ENCODE measurements around the gene TRIM22.
A peak's percentile ranks its signal among the peaks of the same experiment; 100 is the strongest.
"Not testable (repeated sequence)": the region's sequence is repeated elsewhere in the genome, so short reads cannot be mapped to it uniquely, and the experiment has no call there.

TRIM22 gene, protein sequence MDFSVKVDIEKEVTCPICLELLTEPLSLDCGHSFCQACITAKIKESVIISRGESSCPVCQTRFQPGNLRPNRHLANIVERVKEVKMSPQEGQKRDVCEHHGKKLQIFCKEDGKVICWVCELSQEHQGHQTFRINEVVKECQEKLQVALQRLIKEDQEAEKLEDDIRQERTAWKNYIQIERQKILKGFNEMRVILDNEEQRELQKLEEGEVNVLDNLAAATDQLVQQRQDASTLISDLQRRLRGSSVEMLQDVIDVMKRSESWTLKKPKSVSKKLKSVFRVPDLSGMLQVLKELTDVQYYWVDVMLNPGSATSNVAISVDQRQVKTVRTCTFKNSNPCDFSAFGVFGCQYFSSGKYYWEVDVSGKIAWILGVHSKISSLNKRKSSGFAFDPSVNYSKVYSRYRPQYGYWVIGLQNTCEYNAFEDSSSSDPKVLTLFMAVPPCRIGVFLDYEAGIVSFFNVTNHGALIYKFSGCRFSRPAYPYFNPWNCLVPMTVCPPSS

GRCh38 chr11:5689551-5689983 is at the start of gene TRIM22:
TRIM22 (plus strand) TSS chr11:5689790; CDS start chr11:5696233, 6,443 bp downstream.
- peak; percentile 86 to 99 (median 95) for DNase-seq

DNA sequence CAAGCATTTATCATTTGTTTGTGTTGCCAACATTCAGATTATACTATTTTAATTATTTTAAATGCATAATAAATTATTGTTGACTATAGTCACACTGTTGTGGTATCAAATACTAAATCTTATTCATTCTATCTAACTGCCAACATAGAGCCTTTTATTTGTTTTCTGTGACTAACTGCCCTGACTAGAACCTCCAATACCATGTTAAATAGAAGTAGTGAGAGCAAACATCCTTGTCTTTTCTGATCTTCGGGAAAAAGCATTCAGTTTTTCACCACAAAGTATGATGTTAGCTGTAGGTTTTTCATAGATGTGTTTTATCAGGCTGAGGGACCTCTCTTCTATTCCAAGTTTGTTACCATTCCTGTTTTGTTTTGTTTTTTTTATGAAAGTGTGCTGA is 49.6 kb upstream of the TRIM22 start:
- DNase-seq, result no peak

GRCh38 chr11:5643585-5643984 is 46.0 kb upstream of the TRIM22 start:
- no peak for DNase-seq

DNA sequence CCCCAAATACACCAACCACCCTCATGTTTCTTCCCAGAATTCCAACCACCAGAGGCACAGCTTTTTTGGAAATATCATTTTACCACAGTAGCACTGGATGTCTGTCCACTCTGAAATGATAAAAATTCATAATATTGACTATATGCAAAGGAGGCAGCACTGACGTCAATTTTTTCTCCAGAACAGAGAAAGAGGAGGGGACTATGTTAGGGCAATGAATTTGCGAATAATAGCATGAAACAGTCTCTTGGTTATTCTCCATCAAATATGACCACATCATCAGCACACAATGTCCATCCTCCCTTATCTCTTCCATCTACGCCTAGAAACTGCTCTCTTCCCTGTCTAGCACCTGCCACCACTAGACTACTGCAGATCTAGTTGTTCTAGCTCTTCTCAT is 43.5 kb upstream of the TRIM22 start:
- no peak for DNase-seq

GRCh38 chr11:5655474-5655873 is 34.1 kb upstream of the TRIM22 start:
- DNase-seq, result no peak

DNA sequence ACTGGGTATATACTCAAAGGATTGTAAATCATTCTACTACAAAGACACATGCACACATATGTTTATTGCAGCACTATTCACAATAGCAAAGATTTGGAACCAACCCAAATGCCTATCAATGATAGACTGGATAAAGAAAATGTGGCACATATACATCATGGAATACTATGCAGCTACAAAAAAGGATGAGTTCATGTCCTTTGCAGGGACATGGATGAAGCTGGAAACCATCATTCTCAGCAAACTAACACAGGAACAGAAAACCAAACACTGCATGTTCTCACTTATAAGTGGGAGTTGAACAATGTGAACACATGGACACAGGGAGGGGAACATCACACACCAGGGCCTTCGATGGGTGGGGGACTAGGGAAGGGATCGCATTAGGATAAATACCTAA is 32.6 kb upstream of the TRIM22 start:
- DNase-seq, result not testable (repeated sequence)

DNA sequence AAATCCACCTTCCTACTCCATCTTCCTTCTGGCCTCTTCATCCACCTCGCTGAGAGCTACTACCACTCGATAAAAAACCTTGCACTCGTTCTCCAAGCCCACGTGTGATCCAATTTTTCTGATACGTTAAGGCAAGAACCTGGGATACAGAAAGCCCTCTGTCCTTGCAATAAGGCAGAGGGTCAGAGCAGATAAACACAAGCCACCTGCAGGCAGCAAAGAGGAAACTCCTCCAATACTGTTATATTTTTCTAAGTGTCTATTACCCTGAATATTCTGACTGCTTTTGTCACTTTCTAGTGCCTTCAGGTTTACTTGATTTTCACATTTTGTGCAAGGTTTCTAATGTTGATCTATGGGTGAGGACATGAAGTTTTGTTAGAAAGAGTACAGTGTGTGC is 31.3 kb upstream of the TRIM22 start:
- DNase-seq, result no peak

DNA sequence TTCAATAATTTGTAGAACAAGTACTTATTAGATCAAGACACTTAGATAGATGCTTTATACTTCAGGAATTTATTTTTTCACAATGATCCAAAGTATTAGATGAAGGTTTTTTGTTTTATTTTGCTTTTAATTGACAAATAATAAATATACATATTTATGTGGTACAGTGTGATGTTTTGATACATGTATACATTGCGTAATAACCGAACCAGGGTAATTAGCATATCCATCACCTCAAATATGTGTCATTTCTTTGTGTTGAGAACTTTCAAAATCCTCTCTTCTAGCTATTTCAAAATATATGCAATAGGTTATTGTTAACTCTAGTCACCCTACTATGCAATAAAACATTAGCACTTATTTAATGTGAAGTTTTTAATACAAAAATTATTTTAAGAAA is 26.1 kb upstream of the TRIM22 start:
- DNase-seq, result no peak

GRCh38 chr11:5665051-5665570 is 24.5 kb upstream of the TRIM22 start:
- no peak for DNase-seq

GRCh38 chr11:5665746-5666401 is 23.7 kb upstream of the TRIM22 start:
- no peak for DNase-seq

DNA sequence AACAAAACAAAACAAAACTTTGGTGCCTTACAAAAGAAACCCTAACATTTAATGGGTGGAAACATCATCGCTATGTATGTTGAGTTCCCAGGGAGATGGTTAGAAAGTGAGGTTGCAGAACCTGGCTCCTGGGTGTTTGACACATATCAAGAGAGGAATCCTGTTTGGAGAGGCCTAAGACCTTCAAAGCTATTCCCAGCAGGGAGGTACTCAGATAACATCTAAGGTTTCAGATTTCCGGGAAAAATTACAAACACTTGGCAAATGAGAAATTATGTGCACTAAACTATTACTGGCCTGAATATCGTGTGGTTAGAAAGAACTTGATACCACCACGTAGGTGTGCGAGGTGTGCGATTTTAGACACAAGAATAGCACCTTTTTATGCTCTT is 23.2 kb upstream of the TRIM22 start:
- DNase-seq, result no peak

- DNase-seq, result no peak
Observed at GRCh38 chr11:5671831-5672230, 17.8 kb upstream of the TRIM22 start.

- no peak for DNase-seq
Observed at GRCh38 chr11:5674391-5674790, 15.2 kb upstream of the TRIM22 start.

GRCh38 chr11:5679811-5680210 is 9.8 kb upstream of the TRIM22 start:
- DNase-seq, result no peak

- DNase-seq, result not testable (repeated sequence)
Observed at GRCh38 chr11:5682890-5683441, 6.6 kb upstream of the TRIM22 start.

DNA sequence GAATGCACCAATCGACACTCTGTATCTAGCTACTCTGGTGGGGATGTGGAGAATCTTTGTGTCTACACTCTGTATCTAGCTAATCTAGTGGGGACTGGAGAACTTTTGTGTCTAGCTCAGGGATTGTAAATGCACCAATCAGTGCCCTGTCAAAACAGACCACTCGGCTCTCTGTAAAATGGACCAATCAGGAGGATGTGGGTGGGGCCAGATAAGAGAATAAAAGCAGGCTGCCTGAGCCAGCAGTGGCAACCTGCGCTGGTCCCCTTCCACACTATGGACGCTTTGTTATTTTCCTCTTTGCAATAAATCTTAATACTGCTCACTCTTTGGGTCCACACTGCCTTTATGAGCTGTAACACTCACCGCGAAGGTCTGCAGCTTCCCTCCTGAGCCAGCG is 6.0 kb upstream of the TRIM22 start:
- DNase-seq, result peak in 2 of 3 donors; percentile 30 to 43

GRCh38 chr11:5684036-5684645 is 5.4 kb upstream of the TRIM22 start:
- peak in 2 of 3 donors; percentile 22 to 44 for DNase-seq

DNA sequence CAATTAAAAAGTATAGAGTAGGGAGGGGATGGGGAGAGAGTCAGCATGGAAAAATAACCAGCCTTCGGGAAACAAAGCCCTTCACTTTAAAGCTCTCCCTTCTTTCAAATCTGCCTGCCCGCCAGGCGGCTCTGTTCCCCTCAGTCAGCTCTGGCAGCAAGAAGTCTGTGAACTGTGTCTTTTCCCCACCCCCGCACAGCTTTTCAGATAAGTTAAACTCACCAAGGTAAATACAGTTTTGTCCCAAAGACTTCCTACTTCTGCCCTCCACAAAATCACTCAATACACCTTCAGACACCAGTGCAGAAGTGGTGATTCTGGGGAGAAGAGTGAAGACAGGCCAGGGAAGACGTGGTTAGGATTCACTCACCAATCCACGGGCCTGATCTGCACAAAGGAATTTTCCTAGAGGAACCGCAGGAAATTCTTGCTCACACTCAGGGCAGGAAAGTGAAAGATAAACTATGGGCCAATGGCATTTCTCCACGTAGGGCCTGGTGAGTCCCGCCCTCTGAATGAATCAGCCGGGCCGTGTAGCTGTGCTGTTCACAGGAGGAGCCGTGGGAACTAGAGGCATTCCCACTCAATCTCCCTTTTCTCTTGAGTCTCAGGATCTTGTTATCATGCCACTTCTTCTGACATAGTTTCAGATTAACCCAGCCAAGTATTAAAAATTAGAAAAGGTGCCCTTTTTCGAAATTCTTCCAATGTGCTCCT is 4.8 kb upstream of the TRIM22 start, which contains the start of gene TRIM5:
Gene TRIM5 (minus strand): TSS at position 429 of the 717 bp plus-strand sequence. CDS start 4,897 bp downstream, outside the sequence.
- DNase-seq, result peak; percentile 95 to 99 (median 97)

DNA sequence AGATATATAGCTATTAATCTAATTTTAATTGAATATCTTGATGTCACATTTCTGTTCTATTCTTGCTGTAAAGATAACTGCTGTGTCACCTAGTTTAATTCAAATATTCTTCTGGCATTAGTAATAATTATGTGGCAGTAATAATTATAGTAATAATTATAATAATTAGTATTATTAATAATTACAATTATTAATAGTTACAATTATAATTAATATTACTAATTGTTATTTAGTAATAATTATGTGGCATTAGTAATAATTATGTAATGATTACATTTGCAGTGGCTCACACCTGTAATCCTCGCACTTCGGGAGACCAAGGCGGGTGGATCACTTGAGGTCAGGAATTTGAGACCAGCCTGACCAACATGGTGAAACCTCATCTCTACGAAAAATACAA is 3.2 kb upstream of the TRIM22 start:
- no peak for DNase-seq

DNA sequence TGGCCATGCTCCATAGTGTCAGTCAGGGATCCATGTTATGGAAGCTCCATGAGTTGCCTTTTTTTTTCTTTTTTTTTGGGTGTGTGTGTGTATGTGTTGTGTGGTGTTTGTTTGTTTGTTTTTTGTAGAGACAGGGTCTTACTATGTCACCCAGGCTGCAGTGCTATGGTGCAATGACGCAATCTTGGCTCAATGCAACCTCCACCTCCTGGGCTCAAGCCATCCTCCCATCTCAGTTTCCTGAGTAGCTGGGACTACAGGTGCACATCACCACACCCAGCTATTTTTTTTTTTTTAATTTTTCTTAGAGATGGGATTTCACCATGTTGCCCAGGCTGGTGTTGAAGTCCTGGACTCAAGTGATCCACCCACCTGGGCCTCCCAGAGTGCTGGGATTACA is 1.1 kb upstream of the TRIM22 start:
- DNase-seq, result no peak

- peak; percentile 56 to 69 (median 59) for DNase-seq
Observed at GRCh38 chr11:5690216-5690615, 626 bp downstream of the TRIM22 start.

GRCh38 chr11:5690736-5691135 is 1.1 kb downstream of the TRIM22 start:
- DNase-seq, result peak; percentile 24 to 36 (median 24)
